A549 (cell line): ENCODE data around the gene PIAS4. TPM values are rescaled to one million over a fixed set of nuclear protein-coding genes. Genes with fewer than 3 reads are reported as not detected.

Source experiments
- ATAC-seq, 2 experiments: fragments of 200-7000 bp in 1 of 2; fragments of >200 bp in 1 of 2; cut with Nextera tagmentation in 1 of 2; cut with Tn5 transposase in 1 of 2; 3 replicates each; pipeline versions ENCODE4 v1.8.0 to v1.9.1; 2018 to 2020; ENCODE audit warnings: mild to moderate bottlenecking in 1 of 2, moderate library complexity in 1 of 2
- CTCF ChIA-PET: fragments of 300-600 bp; sonication (Branson Sonifier 250); formaldehyde crosslinking; extraction: SDS; loops from one replicate; lab custom pipeline; 2021; ENCODE audit warnings: antibody characterized with exemption, inconsistent platforms; lab: Yijun Ruan, JAX
- POLR2A ChIA-PET: fragments of 350-600 bp; formaldehyde crosslinking; extraction: SDS; loops from one replicate; lab custom pipeline; 2021; ENCODE audit warnings: antibody characterized with exemption, inconsistent platforms; lab: Yijun Ruan, JAX
- DNase-seq, 2 experiments: peaks; one replicate each; pipeline versions ENCODE4 v3.0.0 to v3.0.0-alpha.2; 2011 to 2016; ENCODE audit warnings: low read depth in 1 of 2, low spot score in 1 of 2
- FAIRE-seq: peaks from 2 replicates; lab custom pipeline; 2011; peaks lifted over from hg19 to GRCh38; lab: Jason Lieb, UNC
- H3K27ac ChIP-seq, 2 experiments: fragments of >200 bp; sonication (Bioruptor Twin); formaldehyde crosslinking; 3 replicates each; pipeline ENCODE4 v1.5.1; 2016 to 2017
- H3K4me1 ChIP-seq: fragments of >200 bp; sonication (Bioruptor Twin); formaldehyde crosslinking; 3 replicates; pipeline ENCODE4 v1.6.1; 2016
- H3K4me2 ChIP-seq: fragments of >200 bp; sonication (Bioruptor Twin); formaldehyde crosslinking; 3 replicates; pipeline ENCODE4 v1.6.1; 2016
- H3K4me3 ChIP-seq: fragments of >200 bp; sonication (Bioruptor Twin); formaldehyde crosslinking; 3 replicates; pipeline ENCODE4 v1.5.1; 2016
- H3K9me3 ChIP-seq: fragments of >200 bp; sonication (Bioruptor Twin); formaldehyde crosslinking; 3 replicates; pipeline ENCODE4 v1.6.1; 2016
- CBX2 ChIP-seq: fragments of 200-600 bp; sonication (generic); IDR thresholded peaks from 2 replicates; pipeline ENCODE4 v1.6.1; 2016; ENCODE audit warnings: low read depth, mild to moderate bottlenecking, borderline replicate concordance
- CBX8 ChIP-seq: fragments of 200-600 bp; sonication (generic); IDR thresholded peaks from 2 replicates; pipeline ENCODE4 v1.6.1; 2016
- CEBPB ChIP-seq, 2 experiments: fragments of >200 bp in 1 of 2; sonication (Bioruptor Twin) in 1 of 2; formaldehyde crosslinking in 1 of 2; IDR thresholded peaks; 2 replicates each; pipeline ENCODE4 v1.6.1; 2012 to 2016
- CHD4 ChIP-seq: fragments of 200-600 bp; sonication (generic); IDR thresholded peaks from 2 replicates; pipeline ENCODE4 v1.6.1; 2016; ENCODE audit warnings: antibody characterized with exemption, mild to moderate bottlenecking, borderline replicate concordance
- FOSB ChIP-seq: fragments of 250-450 bp; sonication (Bioruptor Pico); IDR thresholded peaks from 2 replicates; pipeline ENCODE4 v1.5.0; 2020; ENCODE audit warnings: mild to moderate bottlenecking, moderate library complexity
- FOSL2 ChIP-seq, 2 experiments: fragments of 450-650 bp in 1 of 2; fragments of >200 bp in 1 of 2; sonication (Bioruptor Twin) in 1 of 2; formaldehyde crosslinking; IDR thresholded peaks; 2 replicates each; pipeline versions ENCODE4 v1.5.0 to v1.6.1; 2016 to 2020; ENCODE audit warnings: mild to moderate bottlenecking in 1 of 2, moderate library complexity in 1 of 2
- GATA3 ChIP-seq: IDR thresholded peaks from 2 replicates; pipeline ENCODE4 v1.6.1; 2012; ENCODE audit warnings: borderline replicate concordance
- HOXA7 ChIP-seq: fragments of 250-450 bp; sonication (Bioruptor Pico); IDR thresholded peaks from 2 replicates; pipeline ENCODE4 v1.5.0; 2020; ENCODE audit warnings: mild to moderate bottlenecking, moderate library complexity
- HOXB13 ChIP-seq: fragments of 250-450 bp; sonication (Bioruptor Pico); IDR thresholded peaks from 2 replicates; pipeline ENCODE4 v1.5.0; 2020; ENCODE audit warnings: low read depth, mild to moderate bottlenecking, moderate library complexity
- JUN ChIP-seq, 2 experiments: fragments of >200 bp; sonication (Bioruptor Twin); formaldehyde crosslinking; IDR thresholded peaks; 2 replicates in 1 of 2; 3 replicates in 1 of 2; pipeline ENCODE4 v1.6.1; 2016 to 2017
- JUNB ChIP-seq: fragments of >200 bp; sonication (Bioruptor Twin); formaldehyde crosslinking; IDR thresholded peaks from 2 replicates; pipeline ENCODE4 v1.6.1; 2016
- KDM1A ChIP-seq: fragments of 200-600 bp; sonication (generic); IDR thresholded peaks from 2 replicates; pipeline ENCODE4 v1.6.1; 2016; ENCODE audit warnings: low read depth, mild to moderate bottlenecking
- MAFK ChIP-seq: fragments of 450-650 bp; IDR thresholded peaks from 2 replicates; pipeline ENCODE4 v1.6.1; 2014; ENCODE audit not compliant: partially characterized antibody
- MAZ ChIP-seq: fragments of 150-350 bp; IDR thresholded peaks from 2 replicates; pipeline ENCODE4 v1.6.1; 2014; ENCODE audit warnings: antibody characterized with exemption, low read depth, low read length, borderline replicate concordance
- NFE2L2 ChIP-seq: fragments of 150-350 bp; conservative IDR thresholded peaks from 2 replicates; pipeline ENCODE4 v1.6.1; 2014; ENCODE audit warnings: low read length
- NPAS2 ChIP-seq: fragments of 250-450 bp; sonication (Bioruptor Pico); IDR thresholded peaks from 2 replicates; pipeline ENCODE4 v1.8.0; 2022; ENCODE audit warnings: mild to moderate bottlenecking, moderate library complexity, borderline replicate concordance
- POLR2A ChIP-seq: IDR thresholded peaks from 2 replicates; pipeline ENCODE4 v1.6.1; 2012; ENCODE audit warnings: mild to moderate bottlenecking, low read length
- RARB ChIP-seq: fragments of 250-450 bp; sonication (Bioruptor Pico); IDR thresholded peaks from 2 replicates; pipeline ENCODE4 v1.8.0; 2021; ENCODE audit warnings: mild to moderate bottlenecking, moderate library complexity
- RCOR1 ChIP-seq: fragments of 150-350 bp; IDR thresholded peaks from 2 replicates; pipeline ENCODE4 v1.6.1; 2014; ENCODE audit warnings: antibody characterized with exemption, low read length, low read depth
- RNF2 ChIP-seq: fragments of 200-600 bp; sonication (generic); IDR thresholded peaks from 2 replicates; pipeline ENCODE4 v1.6.1; 2016; ENCODE audit warnings: low read depth, mild to moderate bottlenecking, antibody characterized with exemption, moderate library complexity, borderline replicate concordance
- SMC3 ChIP-seq: fragments of >200 bp; sonication (Bioruptor Twin); formaldehyde crosslinking; IDR thresholded peaks from 3 replicates; pipeline ENCODE4 v1.6.1; 2018; ENCODE audit warnings: inconsistent platforms
- SREBF2 ChIP-seq: fragments of 450-650 bp; IDR thresholded peaks from 2 replicates; pipeline ENCODE4 v1.6.1; 2014; ENCODE audit warnings: mild to moderate bottlenecking, moderate library complexity
- TFCP2L1 ChIP-seq: fragments of 250-450 bp; sonication (Bioruptor Pico); IDR thresholded peaks from 2 replicates; pipeline ENCODE4 v1.5.0; 2021; ENCODE audit warnings: mild to moderate bottlenecking
- TP53 ChIP-seq: fragments of 250-450 bp; sonication (Bioruptor Pico); IDR thresholded peaks from 2 replicates; pipeline ENCODE4 v1.5.0; 2021; ENCODE audit warnings: mild to moderate bottlenecking, moderate library complexity
- ZC3H11A ChIP-seq: fragments of 450-650 bp; IDR thresholded peaks from 2 replicates; pipeline ENCODE4 v1.6.1; 2014; ENCODE audit warnings: antibody characterized with exemption, mild to moderate bottlenecking
- ZFP36 ChIP-seq: fragments of 450-650 bp; IDR thresholded peaks from 2 replicates; pipeline ENCODE4 v1.6.1; 2014; ENCODE audit warnings: borderline replicate concordance; ENCODE audit not compliant: partially characterized antibody
- ZNF302 ChIP-seq: fragments of 250-450 bp; sonication (Bioruptor Pico); IDR thresholded peaks from 2 replicates; pipeline ENCODE4 v1.9.0; 2021; ENCODE audit warnings: inconsistent platforms, mild to moderate bottlenecking, moderate library complexity
- ZSCAN20 ChIP-seq: fragments of 250-450 bp; sonication (Bioruptor Pico); IDR thresholded peaks from 2 replicates; pipeline ENCODE4 v1.8.0; 2022; ENCODE audit warnings: mild to moderate bottlenecking, moderate library complexity
- WGBS: methylation state at CpG from one replicate; pipeline ENCODE4 v1.1.6; 2017; ENCODE audit errors: missing lambda C conversion rate; 5-methylcytosine and 5-hydroxymethylcytosine counted together
- polyA plus RNA-seq, 4 experiments: library from polyadenylated mRNA; depleted of rRNA in 3 of 4; stranded (reverse); fragments of >200 nt; fragmentation: RNase III in 1 of 4; extraction: RNeasy Plus Mini Kit Qiagen cat#74134 plus additional on column Dnase treatment in 1 of 4; gene quantifications; 2 replicates in 3 of 4; 3 replicates in 1 of 4; pipeline ENCODE4 v1.2.3, GENCODE V29; 2011 to 2017
- TF ChIP-seq, protein P1 (sequence below): fragments of >200 bp; sonication (Bioruptor Twin); formaldehyde crosslinking; IDR thresholded peaks from 3 replicates; pipeline ENCODE4 v1.6.1; 2016
- TF ChIP-seq, protein P2 (sequence below): fragments of 250-450 bp; sonication (Bioruptor Pico); IDR thresholded peaks from 2 replicates; pipeline ENCODE4 v1.5.0; 2021; ENCODE audit warnings: mild to moderate bottlenecking, moderate library complexity, borderline replicate concordance

PIAS4 gene
- polyA plus RNA-seq, 2 of the 4 experiments (the other 2 are of a cell fraction): 5.2 to 12.8 TPM

DNA sequence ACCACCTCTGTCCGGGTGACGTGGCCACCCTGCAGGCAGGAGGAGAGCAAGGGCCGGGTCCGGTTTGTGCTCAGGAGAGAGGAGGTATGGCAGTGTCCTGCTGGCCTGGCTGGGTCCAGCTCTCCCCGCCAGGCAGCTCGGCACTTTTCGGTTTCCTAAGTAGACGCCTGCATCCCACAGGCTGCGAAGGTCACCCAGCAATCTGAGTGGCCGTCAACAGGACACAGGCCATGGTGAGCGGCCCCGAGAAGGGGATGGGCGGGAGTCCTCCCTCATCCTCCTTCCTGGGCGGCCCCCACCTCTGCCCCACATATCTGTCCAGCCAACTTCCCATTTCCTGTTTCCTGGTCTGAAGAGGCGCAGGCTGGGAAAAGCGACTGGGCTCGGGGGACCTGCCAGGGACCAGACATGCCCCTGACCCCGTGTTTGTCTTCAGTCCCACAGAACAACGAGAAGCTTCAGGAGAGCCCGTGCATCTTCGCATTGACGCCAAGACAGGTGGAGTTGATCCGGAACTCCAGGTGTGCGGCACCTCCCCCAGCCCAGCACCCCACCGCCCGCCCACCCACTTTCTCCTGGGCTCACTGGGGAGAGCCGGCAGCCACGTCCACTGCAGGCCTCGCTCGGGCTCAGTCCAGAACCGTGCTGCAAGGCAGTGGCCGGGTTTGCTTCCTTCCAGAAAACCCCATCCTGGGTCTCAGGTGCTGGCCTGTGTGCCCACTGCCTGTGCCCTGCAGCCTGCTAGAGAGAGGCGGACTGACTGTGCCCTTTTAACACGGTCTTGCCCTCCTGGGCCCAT lies 16.3 kb downstream of the PIAS4 start:
- no peak overlapping the region for H3K4me3 ChIP-seq
- ChIA-PET POLR2A (no interaction called here), CTCF (no interaction called here)
- FAIRE-seq (no peak), DNase-seq (no peak), ATAC-seq (no peak; a peak in 1 of 6 replicates)
- WGBS: 89% methylated on average over 15 of the region's 34 CpGs
- no peak overlapping the region for H3K27ac ChIP-seq
- H3K4me2 ChIP-seq: no peak overlapping the region
- TF ChIP-seq TFCP2L1 (CRISPR knock-in tag) (no peak), TP53 (CRISPR knock-in tag) (no peak), CHD4 (no peak), MAZ (no peak), SREBF2 (no peak), ZC3H11A (no peak), CBX8 (no peak), RCOR1 (no peak), MAFK (no peak), JUN (IDR thresholded peaks at IDR 0.05) (no peak), NPAS2 (no peak), SMC3 (no peak), KDM1A (no peak), CEBPB (IDR thresholded peaks at IDR 0.05) (no peak), NFE2L2 (no peak), ZSCAN20 (CRISPR knock-in tag) (no peak), GATA3 (no peak)
- TF ChIP-seq, protein P1, sequence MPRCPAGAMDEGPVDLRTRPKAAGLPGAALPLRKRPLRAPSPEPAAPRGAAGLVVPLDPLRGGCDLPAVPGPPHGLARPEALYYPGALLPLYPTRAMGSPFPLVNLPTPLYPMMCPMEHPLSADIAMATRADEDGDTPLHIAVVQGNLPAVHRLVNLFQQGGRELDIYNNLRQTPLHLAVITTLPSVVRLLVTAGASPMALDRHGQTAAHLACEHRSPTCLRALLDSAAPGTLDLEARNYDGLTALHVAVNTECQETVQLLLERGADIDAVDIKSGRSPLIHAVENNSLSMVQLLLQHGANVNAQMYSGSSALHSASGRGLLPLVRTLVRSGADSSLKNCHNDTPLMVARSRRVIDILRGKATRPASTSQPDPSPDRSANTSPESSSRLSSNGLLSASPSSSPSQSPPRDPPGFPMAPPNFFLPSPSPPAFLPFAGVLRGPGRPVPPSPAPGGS: no peak
- TF ChIP-seq, protein P2, sequence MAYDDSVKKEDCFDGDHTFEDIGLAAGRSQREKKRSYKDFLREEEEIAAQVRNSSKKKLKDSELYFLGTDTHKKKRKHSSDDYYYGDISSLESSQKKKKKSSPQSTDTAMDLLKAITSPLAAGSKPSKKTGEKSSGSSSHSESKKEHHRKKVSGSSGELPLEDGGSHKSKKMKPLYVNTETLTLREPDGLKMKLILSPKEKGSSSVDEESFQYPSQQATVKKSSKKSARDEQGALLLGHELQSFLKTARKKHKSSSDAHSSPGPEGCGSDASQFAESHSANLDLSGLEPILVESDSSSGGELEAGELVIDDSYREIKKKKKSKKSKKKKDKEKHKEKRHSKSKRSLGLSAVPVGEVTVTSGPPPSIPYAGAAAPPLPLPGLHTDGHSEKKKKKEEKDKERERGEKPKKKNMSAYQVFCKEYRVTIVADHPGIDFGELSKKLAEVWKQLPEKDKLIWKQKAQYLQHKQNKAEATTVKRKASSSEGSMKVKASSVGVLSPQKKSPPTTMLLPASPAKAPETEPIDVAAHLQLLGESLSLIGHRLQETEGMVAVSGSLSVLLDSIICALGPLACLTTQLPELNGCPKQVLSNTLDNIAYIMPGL: no peak
- H3K9me3 ChIP-seq: no peaks in the 10 kb centered on the region
- H3K4me1 ChIP-seq: no peaks in the 10 kb centered on the region

DNA sequence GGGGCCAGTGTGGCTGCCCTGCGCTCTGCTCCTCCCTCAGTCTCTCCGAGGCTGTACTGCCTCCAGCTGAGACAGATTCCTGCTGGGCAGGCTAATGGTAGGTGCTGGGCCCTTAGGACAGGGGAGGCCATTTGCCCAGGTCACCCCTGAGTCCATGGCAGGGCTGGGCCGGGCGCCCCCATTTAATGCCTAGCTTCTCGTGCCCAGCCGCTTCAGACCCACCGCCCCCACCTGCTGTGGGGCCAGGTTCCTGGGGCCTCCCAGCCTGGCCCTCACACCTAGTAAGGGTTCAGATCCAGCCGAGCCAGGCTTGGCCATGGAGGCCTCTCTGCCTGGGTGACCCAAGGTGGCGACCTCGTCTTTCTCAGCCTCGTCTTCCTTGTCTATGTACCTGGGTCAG lies 17.8 kb downstream of the PIAS4 start:
- no peak overlapping the region for H3K27ac ChIP-seq
- no peak overlapping the region for H3K4me2 ChIP-seq
- ChIA-PET POLR2A (no interaction called here), CTCF (interaction anchor here (0.9 to 1.2 kb wide), 2 partner anchors 78 to 175 kb away, joined by 3 to 4 read pairs; no protein-coding TSS in a partner anchor)
- ATAC-seq (no peak), DNase-seq (no peak), FAIRE-seq (no peak)
- H3K4me1 ChIP-seq: no peaks in the 10 kb centered on the region
- no peak overlapping the region for H3K4me3 ChIP-seq
- no peaks in the 10 kb centered on the region for H3K9me3 ChIP-seq
- TF ChIP-seq KDM1A: no peak
- no peak for TF ChIP-seq POLR2A
- TF ChIP-seq CHD4: no peak
- no peak for TF ChIP-seq HOXA7 (CRISPR knock-in tag)
- TF ChIP-seq RARB (CRISPR knock-in tag): no peak
- TF ChIP-seq HOXB13 (CRISPR knock-in tag): no peak
- TF ChIP-seq ZFP36: no peak
- no peak for TF ChIP-seq MAZ
- no peak for TF ChIP-seq ZNF302 (CRISPR knock-in tag)
- TF ChIP-seq CBX2: no peak
- no peak for TF ChIP-seq RCOR1
- TF ChIP-seq FOSL2 (IDR thresholded peaks at IDR 0.05): no peak
- no peak for TF ChIP-seq FOSL2 (CRISPR knock-in tag; IDR thresholded peaks at IDR 0.05)
- no peak for TF ChIP-seq CEBPB (IDR thresholded peaks at IDR 0.05)
- TF ChIP-seq RNF2: no peak
- TF ChIP-seq FOSB (CRISPR knock-in tag): no peak
- TF ChIP-seq, protein P1: no peak
- no peak for TF ChIP-seq JUNB
- no peak for TF ChIP-seq NFE2L2
- 77% methylated on average over 7 of the region's 11 CpGs for WGBS
